NCI-H2171 treated with DMSO at 0.1 percent for 48 hours (cell line): ENCODE results near the gene IDH3A.

Source experiments
- DNase-seq: peaks from one replicate; lab custom pipeline; 2025; lab: John Stamatoyannopoulos, UW

The IDH3A gene

DNA sequence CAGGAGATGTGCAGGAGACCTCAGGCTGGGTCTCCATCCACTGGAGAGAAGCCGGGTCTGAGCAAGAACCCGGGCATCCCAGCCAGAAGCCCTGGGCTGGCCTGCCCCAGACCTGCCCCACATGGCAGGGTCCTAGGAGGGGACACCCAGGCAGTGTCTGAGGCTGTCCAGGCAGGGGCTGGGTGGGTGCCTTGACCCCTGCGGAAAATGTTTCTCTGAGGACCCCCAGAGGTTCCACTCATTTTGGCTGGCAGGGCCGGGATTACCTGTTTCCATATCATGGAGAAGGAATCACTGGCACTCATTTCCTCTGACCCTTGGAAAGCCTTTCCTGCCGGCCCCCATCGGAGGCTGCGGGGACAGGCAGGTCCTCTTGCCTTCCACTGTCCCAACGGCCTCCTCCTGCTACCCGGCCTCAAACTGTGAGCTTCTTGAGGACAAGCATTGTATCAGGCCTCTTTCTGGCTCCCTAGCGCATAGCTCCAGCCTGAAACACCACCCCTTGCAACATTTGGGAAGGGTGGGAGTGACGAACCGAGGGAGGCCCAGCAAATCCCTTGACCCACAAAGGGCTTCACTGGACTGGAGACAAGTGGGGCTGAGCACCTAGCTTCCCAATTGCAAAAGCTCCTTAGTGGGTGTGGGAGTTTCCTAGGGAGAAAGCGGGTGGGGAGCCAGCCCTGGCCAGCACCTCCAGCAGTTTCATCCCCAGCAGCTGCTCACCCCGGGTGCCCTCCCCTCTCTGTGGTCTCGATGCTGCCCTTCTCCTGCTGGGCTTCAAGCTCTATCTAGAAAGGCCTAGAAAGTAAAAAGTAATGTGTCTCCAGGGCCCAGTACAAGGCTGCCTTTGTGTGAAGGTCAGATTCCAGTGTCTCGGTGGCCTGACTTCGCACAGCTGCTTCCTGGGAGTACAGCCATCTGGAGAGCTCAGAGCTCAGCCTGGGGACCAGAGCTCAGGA is 55.5 kb downstream of the IDH3A start:
- DNase-seq, result no peak

DNA sequence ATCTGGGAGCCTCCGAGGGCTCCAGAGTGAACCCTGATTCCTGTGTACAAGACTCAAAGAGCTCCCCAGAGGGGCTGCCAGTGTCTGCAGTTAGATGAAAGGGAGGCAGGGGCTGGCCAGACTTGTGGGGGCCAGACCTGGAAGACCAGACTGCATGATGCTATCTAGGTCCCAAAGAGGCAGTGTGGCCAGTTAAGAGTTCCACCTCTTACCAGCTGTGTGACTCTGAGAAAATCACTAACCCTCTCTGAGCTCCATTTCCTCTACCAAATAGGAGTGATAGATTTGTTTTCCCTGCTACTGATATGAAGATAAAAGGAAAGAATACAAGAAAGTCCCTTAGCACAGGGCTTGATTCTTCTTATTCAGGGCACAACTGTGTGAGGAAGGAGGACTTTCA is 56.2 kb downstream of the IDH3A start:
- no peak for DNase-seq

DNA sequence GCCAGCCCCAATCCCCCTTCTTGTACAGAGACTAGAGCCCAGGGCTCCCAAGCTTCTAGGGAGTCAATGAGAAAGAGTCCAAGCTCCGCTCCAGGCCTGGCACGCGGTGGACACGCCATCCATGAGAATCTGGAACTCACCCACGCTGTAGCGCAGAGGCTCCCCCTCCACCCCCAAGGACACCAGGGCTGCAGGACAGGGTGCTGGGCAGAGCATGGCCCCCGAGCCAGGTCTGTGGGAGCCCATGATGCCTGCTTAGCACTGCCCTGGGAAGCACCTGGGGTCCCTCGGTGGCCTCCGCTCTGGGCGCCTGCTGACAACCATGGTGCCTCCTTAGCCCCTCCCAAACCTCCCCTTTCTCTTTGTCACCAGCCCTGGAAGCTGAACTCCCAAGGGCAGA is 56.7 kb downstream of the IDH3A start:
- no peak for DNase-seq

DNA sequence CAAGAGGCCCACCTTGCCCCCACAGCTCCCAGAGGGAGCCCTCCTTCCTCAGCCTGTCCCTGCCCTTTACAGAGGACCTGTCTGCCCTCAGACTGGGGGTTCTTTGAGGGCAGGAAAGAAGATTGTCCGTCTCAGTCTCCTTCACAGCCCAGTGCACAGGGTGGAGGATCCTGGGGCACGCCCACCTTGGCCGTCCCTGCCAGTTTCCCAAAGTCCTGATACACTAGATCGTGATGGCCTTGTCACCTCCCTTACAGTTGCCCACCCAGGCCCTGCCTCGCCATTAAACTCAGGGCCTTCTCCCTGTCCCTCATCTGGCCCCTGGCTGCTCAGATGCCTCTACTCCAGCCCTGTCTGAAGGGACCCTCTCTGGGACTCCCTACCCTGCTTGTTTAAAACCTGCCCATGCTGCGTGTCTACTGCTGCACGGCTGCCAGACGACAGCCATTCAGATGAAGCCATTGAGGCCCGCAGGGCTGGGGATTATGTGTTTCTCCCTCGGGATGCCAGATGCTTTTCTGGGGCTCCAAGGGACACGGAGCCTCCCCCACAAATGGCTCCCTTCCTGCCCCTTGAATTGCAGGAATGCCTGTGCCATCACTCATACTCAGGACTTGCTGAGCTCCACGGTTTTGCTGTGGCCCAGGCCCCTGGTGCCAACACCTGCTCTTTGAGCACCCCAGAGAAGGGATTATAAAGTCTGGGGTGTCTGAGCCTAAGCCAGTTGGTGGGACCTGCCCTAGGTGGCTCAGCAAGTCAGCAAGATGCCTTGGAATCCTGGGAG is 57.4 kb downstream of the IDH3A start:
- no peak for DNase-seq

DNA sequence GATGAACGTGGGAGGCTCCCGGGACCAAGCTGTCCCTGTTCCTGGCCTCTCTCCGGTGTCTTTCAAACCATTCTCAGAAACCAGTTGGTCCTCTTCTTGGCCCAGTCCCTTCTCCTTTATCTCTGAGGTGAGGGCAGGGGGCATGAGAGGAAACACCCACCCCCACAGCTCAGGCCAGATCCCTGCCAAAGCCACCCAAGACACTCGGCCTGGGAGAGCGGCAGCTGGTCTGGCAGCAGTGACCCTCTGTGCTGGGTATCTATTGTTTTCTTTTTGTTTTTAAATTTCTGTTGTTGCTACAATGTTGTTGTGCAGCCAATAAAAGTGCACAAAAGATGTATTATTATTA is 57.9 kb downstream of the IDH3A start:
- DNase-seq, result no peak

DNA sequence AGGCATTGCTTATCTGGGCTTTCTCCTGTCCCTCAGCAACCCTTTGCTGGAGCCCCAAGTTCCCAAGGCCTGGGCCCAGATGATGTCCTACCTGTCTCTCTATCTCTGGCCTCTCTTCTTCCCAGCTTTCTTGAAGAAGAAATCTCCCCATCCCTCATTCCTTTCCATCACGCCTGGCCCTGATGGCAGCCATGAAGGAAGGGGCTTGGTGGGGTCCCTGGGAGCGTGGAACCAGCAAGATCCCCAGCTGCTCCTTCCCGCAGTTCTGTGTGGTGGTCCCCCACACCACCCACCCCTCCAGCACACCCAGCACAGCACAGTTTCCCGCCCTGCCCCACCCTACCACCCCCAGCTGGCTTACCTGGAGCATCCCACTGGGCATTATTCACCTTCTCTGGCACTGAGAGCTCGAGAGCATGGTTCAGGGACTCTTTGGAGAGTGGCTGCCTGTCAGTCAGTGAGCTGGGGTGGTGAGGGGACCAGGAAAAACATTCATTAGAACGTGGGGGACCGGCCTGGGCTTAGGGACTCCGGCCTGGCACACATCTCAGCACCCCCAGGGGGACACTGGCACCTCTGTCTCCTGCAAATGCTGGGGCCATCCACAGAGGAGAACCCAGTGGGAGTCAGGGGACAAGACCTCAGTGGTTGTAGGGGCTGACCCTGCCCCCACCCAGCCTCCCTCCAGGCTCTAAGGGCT is 58.6 kb downstream of the IDH3A start:
- DNase-seq, result no peak

DNA sequence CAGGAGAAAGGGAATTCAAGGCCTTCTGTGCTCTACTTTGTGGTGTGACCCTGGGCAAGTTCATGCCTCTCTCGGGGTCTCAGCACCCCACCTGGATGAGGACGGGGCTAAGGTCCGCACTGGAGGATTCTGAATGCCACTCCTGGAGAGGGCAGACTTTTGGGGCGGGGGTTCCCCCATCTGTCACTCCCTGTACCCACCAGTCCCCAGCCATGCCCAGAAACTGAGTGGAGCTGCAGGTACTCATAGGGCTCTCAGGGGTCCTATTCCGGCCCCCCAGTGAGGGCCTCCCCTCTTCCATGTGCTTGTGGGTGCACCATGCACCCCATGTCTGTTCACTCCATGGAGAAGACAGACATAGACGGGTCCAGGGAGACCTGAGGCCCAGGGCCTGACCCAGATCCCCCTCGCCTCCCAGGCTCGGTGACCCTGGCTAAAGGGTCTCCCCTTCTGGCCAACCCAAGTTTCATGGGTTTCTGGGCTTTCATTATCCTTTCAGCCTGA is 59.2 kb downstream of the IDH3A start:
- no peak for DNase-seq

DNA sequence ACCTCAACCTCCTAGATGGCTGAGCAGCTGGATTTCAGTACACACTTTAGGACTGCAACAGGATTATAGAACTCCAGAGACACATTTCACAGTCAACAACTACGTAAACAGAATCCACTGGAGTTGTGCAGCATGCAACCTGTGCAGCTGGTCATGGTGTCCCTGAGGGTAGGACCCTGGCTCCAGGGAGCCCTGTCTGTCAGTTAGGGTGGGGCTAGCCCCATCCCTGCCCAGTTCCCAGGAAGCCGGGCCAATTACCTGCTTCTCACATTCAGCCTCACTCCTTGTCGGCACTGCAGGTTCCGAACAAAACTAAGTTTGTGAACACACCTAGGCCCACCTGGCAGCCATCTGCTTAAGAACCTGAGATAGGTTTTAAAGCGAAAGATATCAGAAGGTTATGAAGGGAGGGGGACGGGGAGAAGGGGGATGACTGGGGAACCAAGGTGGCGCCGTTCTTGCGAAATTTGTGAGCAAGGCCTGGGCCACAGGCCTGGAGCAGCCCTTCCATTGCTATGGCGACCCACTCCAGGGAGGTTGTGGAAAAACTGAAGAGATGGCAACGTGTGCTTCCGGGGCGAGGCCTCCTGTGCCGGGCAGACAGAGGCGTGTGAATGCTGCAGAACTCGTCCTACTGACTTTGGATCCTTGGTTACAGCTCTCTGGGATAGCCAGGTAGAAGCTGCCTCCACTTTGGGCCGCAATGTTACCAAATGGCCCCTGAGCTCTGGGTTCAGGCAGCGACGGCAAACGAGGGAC is 59.9 kb downstream of the IDH3A start:
- DNase-seq, result no peak

DNA sequence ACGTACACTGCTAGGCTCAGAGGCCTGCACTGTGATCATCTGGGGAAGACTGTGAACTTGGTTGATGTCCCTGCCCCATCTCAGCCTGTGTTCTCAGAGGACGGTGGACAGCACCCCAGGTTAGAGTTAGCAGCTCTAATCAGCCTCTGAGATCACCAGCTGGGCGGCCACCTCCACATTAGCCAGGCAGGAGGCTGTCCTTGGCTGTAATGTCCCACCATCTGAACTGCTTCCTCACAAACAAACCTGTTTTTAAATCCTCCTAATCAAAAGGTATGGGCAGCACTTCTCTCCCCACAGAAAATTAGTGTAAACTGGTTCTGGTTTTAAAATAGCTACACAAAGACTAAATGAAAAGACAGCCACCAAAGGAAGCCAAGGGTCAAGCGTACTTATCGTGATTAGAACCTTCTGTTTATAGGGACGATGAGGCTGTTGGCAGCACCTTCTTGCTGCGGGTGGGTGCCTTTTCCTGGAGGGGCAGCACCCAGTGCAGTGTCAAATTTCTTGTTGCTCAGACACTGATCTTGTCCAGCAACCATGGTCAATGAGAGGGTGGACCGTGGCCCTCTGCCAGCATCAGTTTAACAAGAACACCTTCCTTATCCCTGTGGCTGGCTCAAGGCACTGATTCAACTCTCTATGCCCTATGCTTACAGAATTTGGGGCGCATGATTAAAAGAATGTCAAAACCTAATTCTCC is 60.6 kb downstream of the IDH3A start:
- DNase-seq, result no peak

DNA sequence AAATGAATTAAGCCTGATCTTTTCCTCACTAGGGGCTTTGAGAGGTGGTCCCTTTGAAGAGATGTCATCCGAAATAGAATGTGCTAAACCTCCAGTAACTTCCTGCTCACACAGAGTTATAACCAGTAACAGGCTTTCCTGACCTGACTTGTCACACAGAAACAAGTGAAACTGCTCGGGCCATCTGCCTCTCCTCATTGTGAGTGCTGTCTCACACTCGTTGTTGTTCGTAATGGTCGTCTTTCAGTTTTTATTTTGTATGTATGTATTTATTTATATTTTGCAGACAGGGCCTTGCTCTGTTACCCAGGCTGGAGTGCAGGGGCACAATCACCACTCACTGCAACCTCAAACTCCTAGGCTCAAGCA is 61.2 kb downstream of the IDH3A start:
- DNase-seq, result peak; percentile 15

DNA sequence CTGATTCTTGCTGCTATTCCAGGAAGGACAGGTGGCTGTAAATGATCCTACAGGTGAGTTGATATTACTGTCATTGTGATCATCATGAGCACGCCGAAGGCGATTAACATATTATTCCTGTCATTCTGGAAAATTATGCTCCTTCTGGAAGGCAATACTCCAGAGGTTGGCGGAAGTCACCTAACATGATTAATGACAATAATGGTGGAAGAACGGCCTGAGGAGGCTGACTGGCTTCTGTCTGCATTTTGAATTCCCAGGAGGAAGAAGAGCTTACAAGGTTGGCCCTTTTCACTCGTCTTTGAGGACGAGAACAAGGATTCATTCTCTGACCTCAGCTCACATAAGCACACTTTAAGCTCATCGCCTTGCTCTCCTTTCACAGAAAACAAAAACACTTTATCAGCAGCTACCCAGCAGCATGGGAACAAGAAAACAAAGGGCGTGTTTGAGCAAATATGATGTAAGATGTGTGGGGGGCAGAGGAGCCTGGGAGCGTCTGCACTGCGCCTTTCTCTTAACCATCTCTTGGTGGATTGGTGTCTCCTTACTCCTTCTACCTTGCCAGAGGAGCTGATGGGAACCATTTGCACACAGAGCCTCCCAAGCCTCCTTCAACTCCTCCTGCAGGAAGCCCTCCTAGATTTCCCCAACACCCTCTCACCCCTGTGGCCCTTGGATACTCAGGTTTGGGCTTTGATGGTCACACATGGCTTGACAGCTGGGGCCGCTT is 62.2 kb downstream of the IDH3A start:
- peak; percentile 23 for DNase-seq

DNA sequence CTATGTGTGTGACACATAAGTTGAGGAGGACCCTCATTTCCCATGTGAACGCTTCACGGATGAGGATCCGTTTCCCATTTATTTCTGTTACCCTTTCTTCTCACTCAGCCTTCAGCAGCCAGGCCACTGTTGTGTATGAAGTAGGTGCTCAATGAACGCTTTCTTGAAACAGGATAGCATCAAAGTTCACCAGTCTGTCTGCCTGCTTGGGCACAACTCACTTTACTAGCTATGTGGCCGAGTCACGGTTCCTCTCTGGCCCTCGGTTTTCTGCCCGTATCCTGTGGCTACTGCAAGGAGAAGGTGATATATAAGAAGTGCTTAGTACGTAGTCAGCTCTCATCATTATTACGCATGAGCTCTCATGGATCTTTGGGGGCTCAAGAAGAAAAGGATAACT is 62.8 kb downstream of the IDH3A start:
- DNase-seq, result no peak

DNA sequence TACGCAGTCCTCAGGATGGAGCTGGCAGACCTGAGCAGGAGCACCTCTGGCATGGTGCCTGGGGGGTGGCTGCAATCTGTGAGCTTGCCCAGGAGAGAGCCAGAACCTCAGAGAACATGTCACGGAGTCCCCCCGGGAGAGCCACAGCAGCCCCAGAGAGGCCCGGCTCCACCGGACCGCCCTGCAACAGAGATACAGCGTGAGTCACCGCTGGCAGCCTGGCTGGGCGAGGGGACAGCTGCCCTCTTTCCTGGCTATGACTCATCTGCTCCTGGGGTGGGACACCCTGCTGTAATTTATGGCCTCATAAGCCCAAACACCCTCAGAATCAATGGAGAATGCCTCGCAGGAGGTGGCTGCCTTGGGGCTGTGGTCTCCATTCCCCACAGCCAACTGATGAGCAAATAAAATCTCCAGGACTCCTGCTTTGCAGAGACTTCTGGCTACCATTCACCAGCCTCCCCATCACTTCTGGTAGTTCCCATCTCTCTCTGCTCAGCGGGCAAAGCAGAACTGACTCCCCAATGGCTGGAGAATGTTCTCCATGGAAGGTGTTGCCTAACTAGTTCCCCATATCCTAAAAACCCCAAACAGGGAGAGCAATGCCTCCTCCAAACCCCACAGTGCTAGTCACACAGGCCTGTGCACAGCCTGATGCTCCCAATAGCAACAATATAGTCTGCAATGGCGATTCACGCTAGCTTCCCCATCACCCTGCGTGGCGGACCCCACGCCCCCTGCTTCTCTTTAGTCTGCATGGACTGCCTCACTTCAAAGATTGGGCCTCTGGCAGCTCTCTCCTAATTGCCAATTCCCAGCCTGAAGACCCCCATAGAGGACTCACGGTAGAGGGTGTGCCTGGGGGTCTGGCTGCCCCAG is 63.6 kb downstream of the IDH3A start:
- DNase-seq, result peak; percentile 22

DNA sequence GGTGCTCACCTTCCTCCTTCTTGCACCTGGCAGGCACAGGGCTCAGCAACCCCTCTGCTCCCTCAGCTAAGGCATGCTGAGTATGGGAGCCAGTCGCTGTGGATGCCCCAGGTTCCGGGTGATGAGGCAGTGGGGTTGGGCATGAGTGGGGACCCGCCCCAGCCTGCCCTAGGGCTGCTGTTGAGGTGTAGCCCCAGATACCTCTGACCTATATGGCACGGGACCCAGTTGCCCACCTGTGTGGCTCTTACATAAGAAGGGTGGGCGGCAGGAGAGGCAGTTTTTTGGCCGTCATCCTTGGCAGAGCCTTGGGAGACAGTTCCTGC is 64.2 kb downstream of the IDH3A start:
- DNase-seq, result no peak

DNA sequence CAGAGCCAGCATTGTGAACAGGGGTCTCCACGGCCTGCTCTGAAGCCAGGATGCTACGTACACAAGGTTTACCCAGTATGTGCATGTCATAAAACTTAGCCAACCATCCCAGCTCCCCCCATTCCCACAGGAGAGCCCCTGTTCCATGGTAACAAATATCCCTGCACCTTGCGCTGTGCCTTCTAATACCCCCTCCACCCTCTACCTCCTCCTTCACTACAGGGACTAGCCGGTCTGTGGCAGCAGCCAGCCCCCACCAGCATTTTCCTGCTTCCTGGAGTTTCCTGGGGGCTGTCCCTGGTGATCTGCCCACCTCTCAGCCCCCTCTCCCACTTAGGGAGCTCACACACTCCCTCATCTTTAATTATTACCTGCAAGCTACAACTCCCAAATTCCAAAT is 64.8 kb downstream of the IDH3A start:
- DNase-seq, result no peak

DNA sequence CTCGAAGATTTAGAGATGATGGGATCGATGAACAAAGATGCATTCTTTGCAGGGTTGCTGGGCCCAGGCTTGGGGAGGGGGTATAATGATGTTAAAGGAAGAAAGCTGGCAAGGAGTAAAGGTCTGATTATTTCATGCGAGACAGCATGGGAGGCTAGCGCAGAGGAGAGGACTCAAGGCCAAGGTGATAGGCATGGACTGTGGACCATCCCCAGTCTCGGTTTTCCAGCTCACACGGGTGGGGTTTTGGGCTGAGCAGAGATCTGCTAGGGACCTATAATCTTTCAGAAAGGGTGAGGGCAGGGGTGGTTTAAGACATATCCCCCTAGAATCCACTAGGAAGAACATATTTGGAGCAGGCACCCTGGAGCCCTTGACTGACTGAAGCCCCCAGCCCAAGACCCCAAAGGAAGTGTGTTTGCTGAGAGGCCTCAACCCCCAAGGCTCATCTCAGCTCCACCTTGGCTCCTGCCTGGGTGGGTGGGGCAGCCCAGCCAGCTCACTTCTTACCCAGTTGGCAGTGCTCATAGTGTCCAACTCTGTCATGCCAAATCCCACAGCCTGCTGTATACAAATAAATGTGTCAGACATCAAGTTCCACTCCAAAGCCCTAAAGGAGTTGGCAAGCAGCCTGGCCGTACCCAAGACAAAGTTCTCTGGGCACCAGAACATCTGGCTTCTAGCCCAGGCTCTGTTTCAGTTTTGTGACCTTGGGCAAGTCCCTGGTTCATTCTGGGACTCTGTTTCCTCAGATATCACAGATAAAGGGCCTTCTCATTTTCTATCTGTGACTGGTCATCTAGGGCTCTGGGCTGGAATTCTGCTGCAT is 67.3 kb downstream of the IDH3A start:
- no peak for DNase-seq

DNA sequence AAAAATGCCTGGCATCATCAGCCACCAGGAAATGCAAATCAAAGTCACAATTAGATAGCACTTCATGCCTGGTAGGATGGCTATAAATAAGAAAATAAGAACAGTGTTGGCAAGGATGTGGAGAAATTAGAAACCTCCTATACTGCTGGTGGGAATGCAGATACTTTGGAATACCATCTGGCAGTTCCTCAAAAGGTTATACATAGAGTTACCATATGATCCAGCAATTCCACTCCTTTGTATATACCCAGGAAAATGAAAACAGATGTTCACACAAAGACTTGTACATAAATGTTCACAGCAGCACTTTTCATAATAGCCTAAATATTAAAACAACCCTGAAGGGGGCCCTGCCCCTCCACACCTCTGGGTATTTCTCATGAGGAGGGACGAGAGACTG is 71.6 kb downstream of the IDH3A start:
- DNase-seq, result peak; percentile 96
